Mesenteric fat pad (tissue), 1 donor: ENCODE data around the gene CPLX1. TPM values are rescaled to one million over a fixed set of nuclear protein-coding genes. Genes with fewer than 3 reads are reported as not detected.

ENCODE experiments used
- DNase-seq: peaks from one replicate; pipeline ENCODE4 v3.0.0-alpha.2; 2020; ENCODE audit warnings: low spot score
- total RNA-seq: library from RNA; stranded (reverse); fragmentation: NEBNext Ultra II Directional; extraction: Animal tissue kit (Norgen Biotek cat#: 25700); gene quantifications from one replicate; pipeline ENCODE4 v1.2.1, GENCODE V29; 2021
- donor health status: DM: yes; HTN: yes; CAD: no.

The CPLX1 gene
- total RNA-seq, 1 donor from 2014 or later = 3.0 TPM

DNA sequence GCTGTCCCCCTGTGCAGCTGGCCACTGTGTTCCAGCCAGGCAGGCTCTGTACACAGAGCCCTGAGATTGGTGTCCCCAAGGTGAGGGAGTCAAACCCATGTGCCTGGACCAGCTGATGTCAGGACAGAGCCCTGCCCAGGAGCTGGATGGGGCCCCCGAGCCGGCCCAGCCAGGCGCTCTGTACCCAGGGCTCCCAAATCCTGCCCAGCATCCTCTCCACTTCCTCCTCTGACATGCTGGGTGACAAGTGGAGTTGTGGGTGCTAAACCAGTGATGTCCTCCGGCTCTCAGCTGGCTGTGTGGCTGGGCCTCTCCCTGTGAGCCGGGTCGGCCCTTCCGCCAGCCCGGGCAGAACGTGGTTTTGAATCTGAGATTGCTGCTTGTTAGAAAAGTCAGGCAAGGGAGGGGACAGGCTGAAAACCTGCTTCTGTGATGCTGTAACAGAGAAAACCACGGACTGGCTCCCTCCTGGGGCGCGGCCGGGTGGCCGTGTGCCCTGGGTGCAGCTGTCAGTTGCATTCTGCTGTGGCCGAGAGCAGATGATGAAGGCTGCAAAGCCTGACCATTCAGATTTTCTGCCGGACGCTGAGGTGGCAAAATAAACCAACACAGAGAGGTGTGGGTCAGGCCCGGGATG is 7.9 kb upstream of the CPLX1 start:
- no peak for DNase-seq

DNA sequence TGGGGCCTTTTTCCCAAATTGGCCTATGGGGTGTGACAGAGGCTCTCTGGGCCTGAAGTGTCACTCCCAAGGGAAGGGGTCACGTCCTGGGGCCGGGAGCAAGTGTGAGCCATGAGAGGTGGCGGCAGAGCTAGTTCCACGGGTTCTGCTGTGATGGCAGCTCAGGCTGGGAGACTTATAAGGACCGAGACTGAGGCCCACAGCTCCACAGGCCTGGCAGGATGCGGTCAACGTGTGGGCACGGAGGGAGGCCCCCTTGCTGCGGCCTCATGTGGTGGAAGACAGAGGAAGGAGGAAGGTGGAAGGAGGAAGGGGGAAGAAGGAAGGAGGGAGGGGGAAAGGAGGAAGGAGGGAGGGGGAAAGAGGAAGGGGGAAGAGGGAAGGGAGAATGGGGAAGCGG is 7.2 kb upstream of the CPLX1 start:
- DNase-seq = no peak

GRCh38 chr4:832536-832935 is 6.6 kb upstream of the CPLX1 start:
- no peak for DNase-seq

GRCh38 chr4:832108-832507 is 6.2 kb upstream of the CPLX1 start:
- DNase-seq = no peak

GRCh38 chr4:831483-831805 is 5.5 kb upstream of the CPLX1 start:
- no peak for DNase-seq

DNA sequence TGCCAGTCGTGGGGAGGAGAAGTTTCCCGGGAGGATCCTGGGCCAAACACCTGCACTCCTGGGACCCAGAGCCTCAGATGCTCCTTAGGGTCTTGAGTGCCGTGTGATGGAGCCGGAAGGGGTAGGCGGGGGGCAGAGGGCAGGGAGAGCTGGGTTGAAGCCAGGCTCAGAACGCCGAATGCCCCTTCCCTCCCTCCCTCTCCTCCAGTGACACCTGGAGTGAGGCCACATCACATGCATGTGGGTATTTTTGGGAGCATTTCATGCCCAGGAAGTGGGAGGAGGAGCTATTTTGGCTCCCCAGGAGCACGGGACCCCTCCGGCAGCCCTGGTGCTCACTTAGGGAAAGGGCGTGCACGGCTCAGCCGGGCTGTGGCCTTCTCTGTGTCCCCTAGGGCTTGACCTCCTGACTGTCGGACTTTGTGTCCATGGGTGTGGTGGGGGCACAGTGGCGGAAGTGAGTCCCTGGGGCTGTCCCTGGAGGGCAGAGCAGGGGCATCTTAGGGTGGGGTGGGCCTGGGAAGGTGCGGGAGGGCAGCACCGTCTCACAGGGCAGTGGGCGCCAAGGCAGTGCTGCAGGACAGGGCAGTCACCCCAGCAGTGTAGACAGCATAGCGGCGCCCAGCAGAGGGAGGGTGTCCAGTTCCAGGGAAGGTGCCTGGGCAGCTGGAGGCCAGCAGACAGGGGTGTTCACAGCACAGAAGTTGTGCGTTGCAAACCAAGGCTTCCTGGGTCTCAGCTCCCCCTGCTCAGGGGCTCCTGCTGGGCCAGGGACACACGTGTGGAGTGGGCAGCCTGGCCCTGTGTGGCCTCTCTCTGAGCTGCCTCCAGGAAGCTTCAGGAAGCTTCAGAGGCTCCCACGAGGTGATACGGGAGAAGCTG is 4.9 kb upstream of the CPLX1 start:
- DNase-seq = no peak

DNA sequence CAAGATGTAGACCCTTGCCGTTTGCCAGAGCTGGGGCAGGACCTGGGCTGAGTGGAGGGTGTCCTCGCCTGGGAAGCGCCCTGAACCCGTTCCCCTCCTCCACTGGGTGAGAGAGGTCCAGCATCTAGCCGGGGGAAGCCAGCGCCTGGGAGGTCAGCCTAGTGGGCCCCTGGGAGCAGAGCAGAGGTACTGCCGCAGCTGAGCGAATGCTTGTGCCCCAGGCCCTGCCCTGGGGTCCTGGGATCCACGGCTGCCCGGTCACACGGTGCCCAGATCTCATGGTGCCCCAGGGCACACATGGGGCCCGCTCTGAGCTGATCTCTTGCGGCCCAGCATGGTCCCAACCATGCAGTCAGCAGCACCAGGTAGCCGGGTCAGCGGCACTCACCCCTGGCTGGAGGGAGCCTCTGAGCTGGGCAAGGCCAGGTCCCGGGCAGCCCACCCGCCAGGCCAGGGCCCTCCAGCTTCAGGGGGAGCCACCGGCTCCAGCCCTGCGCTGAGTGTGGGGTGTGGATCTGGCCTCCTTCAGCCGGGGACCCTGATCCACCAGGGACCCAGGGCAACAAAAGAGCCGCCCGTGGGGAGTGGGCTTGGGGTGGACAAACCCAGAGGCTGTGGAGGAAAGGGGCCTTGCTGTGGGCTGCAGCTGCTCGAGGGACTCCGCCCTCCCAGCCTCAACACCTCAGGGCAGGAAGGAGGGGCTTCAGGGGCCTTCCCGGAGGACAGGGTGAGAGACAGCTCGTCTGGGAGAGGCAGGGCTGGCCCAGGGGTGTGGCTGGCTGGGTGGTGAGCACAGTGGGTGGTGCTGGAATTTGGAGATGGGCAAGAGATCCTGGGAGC is 4.1 kb upstream of the CPLX1 start:
- DNase-seq = no peak

GRCh38 chr4:829291-829690 is 3.4 kb upstream of the CPLX1 start:
- DNase-seq = no peak

- no peak for DNase-seq
These were observed 2.8 kb upstream of the CPLX1 start for GRCh38 chr4:828641-829271.

DNA sequence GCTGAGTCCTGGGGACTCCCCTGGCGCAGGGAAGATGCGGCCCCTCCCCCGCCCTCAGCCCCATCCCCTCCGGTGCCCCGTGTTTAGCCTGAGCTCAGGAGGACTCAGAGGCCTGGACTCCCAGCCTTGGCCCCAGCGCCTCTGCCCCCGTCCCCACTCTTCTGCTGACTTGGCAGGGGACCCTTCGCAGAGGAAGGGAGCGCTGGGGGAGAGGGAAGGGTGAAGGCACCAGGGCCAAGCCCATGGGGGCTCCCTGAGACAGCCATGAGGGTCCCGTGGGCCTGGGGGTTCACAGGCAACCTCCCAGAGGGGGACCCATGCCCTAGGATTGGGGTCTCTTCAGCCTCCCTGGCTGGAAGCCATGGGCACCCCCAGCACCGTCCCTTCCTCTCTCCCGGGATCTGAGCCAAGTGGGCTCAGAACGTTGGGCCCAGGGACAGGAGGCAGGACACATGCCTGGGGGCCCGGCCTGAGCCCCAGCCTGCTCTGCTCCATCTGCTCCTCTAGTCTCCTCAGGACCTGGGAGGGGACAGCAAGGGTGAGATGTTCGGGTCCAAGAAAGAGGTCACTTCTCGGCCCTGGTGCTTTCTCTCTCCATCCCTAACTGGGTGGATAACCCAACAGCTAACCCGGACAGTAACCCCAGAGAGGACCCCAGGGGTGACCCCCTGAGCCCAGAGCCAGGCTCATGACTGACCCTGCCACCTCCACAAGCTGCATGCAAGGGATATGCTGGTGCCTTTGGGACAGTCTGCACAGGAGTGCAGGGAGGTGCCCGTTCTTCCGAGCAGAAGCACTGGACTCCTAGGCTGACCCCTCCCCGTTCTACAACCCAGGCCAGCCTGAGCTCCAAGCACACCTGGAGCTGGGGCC is 1.5 kb upstream of the CPLX1 start:
- no peak for DNase-seq

DNA sequence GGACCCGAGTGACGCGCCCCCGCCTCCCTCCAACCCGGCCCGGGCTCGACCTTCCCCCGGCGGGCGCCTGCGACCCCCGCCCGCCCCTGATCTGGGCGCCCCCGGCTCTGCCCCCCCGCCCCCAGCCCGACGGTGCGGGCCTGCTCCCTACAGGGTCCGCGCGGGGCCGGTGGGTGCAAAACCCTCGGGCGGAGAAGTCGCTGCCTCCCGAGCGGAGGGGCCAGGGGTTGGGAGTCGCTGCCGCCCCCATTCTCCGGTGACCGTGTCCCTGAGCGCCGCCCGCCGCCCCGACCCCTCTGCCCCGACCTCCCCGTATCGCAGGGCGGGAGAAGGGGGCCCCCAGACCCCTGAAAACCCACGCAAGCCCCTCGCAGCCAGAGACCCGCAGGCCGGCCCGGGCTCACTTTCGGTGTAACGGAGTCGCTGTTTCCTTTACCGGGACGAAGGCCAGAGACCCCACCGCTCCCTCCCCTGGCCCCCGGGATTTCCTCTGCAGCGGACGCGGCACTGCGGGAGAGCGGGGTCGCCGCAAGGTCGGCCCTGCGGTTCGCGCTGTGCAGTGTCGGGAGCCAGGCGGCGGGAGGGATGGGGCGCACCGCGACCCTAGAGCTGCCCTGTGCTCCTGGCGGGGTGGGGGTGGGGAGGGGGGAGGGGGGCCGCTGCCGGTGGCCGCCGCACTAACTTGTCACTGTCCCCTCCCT is 729 bp upstream of the CPLX1 start:
- peak; percentile 77 for DNase-seq

GRCh38 chr4:825063-825970 is 612 bp downstream of the CPLX1 start:
- peak; percentile 86 for DNase-seq

DNA sequence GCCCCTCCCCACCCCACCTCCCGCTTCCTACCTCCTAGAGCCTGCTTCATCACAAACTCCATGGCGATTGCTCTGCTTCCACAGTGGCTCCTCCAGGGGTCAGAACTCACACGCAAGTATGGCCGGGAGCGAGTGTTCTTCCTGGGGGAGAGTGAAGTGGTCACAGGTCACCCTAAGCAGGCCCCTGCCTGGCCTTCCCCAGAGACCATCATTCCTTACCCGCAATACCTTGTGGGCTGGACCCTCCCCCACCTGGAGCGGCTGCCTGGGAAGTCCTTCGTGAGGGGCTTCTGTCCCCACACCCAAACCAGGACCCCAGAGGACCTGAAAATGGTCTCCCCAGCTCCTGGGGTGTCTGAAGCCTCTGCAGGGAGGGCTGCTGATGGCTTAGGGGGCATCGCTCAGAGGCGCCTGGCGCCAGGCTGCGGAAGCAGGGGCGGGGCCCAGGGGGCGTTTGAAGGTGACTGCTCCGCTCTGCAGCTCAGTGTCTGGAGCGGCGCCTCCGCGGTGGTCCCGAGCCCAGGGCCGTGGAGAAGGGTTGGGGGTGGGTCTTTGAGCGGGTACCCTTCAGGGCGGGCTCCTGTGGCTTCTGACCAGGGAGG is 1.4 kb downstream of the CPLX1 start:
- peak; percentile 71 for DNase-seq

DNA sequence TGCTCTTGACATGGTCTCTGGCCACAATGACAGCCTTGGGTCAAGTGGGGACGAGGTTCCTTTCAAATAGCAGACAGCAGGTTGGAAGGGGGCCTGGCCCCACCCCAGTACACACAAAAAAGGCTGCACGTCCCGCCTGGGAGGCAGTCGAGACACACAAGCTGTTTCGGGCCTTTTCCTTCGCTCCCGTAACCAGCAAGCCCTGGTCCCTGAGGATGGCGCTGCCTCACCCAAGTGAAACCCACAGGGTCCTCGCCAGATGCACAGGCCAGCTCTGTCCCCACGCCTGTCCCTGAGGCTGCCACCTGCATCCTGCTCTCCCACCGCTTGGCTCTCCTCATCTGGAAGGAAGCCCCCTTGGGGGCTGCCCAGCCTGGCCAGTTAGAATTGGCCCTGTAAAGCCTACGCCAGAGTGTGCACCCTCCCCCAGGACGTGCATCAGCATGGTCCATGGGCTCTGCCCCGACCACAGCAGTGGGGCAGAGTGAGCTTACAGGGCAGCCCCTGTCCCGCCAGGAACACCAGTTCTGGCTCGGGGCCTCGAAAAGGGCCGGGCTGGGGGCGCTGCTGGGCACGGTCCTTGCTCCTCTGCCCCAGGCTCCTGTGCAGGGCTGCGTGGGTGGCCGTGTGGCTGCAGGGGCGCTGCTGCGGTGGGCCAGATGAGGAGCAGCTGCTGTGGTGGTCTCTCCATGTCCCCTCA is 2.0 kb downstream of the CPLX1 start:
- DNase-seq = peak; percentile 81

GRCh38 chr4:823176-823760 is 2.7 kb downstream of the CPLX1 start:
- DNase-seq = peak; percentile 84

GRCh38 chr4:822361-823175 is 3.4 kb downstream of the CPLX1 start:
- DNase-seq = peak; percentile 76

- no peak for DNase-seq
These were observed 4.3 kb downstream of the CPLX1 start for GRCh38 chr4:821631-822030.
